ENCODE results near the gene KCNC1. TPM values are rescaled to one million over a fixed set of nuclear protein-coding genes. Genes with fewer than 3 reads are reported as not detected.

KCNC1 gene
- total RNA-seq, 5 donors from 2014 or later (not counting 1 experiment from before 2014, with no cell fraction given): not detected

DNA sequence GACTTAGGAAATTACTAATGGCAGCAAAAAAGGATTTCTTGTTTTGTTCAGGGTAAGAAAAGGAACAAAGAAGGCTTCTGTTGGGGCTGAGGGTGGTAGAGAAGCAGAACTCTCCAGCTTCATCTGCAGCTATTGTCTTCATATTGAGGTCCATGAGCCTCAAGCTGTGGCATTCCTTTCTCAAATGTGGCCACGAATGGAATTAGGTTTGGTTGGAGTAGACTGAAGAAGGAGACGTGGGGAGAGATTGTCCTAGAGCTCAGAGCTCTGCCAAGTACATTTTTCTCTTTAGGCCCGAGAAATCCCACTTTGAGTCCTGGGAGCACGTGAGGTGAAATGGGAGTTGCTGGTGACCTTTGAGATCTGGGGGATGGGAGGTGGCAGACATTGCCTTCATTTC, 41.0 kb upstream of the KCNC1 start:
- ATAC-seq (replicated peaks in 1 of 4): no peak
- CTCF ChIA-PET: no interaction called here
- Mint-ChIP-seq H3K27me3 (peaks cover 52 to 57% of the 10 kb centered on the region in 2 donors), H3K27ac (no peak overlapping the region), H3K4me1 (peaks cover 0 to 5% (median 2%) of the 10 kb centered on the region in 3 donors), H3K9me3 (no peaks in the 10 kb centered on the region), H3K36me3 (no peaks in the 10 kb centered on the region), H3K4me3 (no peak overlapping the region)
- Histone ChIP-seq H3K4me3 (ENCODE audit: control insufficient read depth in 1 of 2, extremely low read depth in 1 of 2, low read length in 1 of 2) (no peak overlapping the region), H3K27me3 (replicated peaks in 1 of 2; ENCODE audit: control insufficient read depth in 2 of 2, extremely low read depth in 1 of 2, insufficient read depth in 2 of 2, low read length in 1 of 2) (peaks cover 9 to 36% of the 10 kb centered on the region in 2 experiments), H3K4me1 (ENCODE audit: control insufficient read depth in 1 of 2, extremely low read depth in 1 of 2, insufficient read depth in 2 of 2, low read length in 2 of 2) (no peaks in the 10 kb centered on the region), H3K9me3 (no peaks in the 10 kb centered on the region), H3K27ac (ENCODE audit: low read length) (no peak overlapping the region), H3K36me3 (ENCODE audit: control insufficient read depth in 2 of 2, extremely low read depth in 1 of 2, insufficient read depth in 1 of 2, low read length in 1 of 2) (no peaks in the 10 kb centered on the region)
- POLR2A ChIA-PET: no interaction called here
- no peak for DNase-seq
- WGBS (ENCODE audit: insufficient coverage): no CpG with 5 or more reads among the region's 4 CpGs

DNA sequence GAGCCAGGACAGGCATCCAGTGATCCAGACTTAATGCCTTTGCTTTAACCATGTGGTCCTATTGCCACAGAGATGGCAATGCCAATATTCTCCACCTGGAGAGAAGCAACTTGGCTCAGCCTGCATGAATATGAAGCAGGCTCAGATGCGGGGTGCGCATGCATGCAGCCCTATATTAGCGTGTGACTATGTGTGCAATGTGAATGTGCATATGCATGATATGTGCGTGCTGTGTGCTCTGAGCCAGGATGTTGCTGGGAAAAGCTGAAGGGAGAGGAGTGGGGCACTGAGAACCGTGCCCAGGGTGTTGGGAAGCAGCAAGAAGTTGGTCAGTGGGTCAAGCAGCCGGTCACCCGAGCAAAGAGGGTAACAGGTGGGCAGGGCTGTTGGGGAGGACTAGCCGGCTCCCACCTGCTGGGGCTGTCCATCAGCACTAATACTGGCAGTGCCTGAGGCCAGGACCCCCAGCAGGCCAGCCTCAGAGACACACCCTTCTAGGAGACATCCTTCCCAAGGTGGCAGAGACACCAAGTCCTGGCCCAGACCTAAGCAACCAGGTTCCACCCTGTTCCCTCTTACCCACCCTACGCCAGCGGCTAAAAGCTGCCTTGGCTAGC, 40.0 kb upstream of the KCNC1 start:
- no peaks in the 10 kb centered on the region for H3K36me3 ChIP-seq (ENCODE audit: control insufficient read depth in 2 of 2, extremely low read depth in 1 of 2, insufficient read depth in 1 of 2, low read length in 1 of 2)
- no peaks in the 10 kb centered on the region for H3K36me3 Mint-ChIP-seq
- DNase-seq (no peak), ATAC-seq (replicated peaks in 1 of 4) (no peak)
- H3K4me1 ChIP-seq (ENCODE audit: control insufficient read depth in 1 of 2, extremely low read depth in 1 of 2, insufficient read depth in 2 of 2, low read length in 2 of 2): no peaks in the 10 kb centered on the region
- H3K27ac ChIP-seq (ENCODE audit: low read length): no peak overlapping the region
- no peak overlapping the region for H3K27ac Mint-ChIP-seq
- CTCF ChIA-PET: no interaction called here
- H3K4me1 Mint-ChIP-seq: peaks cover 0 to 5% (median 2%) of the 10 kb centered on the region in 3 donors
- H3K9me3 Mint-ChIP-seq: no peaks in the 10 kb centered on the region
- no peak overlapping the region for H3K4me3 ChIP-seq (ENCODE audit: control insufficient read depth in 1 of 2, extremely low read depth in 1 of 2, low read length in 1 of 2)
- no peak overlapping the region for H3K4me3 Mint-ChIP-seq
- H3K27me3 ChIP-seq (replicated peaks in 1 of 2; ENCODE audit: control insufficient read depth in 2 of 2, extremely low read depth in 1 of 2, insufficient read depth in 2 of 2, low read length in 1 of 2): peaks cover 7 to 41% of the 10 kb centered on the region in 2 experiments
- no peaks in the 10 kb centered on the region for H3K9me3 ChIP-seq
- 77% methylated on average over 7 of the region's 10 CpGs for WGBS (ENCODE audit: insufficient coverage)
- H3K27me3 Mint-ChIP-seq: peaks cover 55 to 61% of the 10 kb centered on the region in 2 donors
- POLR2A ChIA-PET: no interaction called here

DNA sequence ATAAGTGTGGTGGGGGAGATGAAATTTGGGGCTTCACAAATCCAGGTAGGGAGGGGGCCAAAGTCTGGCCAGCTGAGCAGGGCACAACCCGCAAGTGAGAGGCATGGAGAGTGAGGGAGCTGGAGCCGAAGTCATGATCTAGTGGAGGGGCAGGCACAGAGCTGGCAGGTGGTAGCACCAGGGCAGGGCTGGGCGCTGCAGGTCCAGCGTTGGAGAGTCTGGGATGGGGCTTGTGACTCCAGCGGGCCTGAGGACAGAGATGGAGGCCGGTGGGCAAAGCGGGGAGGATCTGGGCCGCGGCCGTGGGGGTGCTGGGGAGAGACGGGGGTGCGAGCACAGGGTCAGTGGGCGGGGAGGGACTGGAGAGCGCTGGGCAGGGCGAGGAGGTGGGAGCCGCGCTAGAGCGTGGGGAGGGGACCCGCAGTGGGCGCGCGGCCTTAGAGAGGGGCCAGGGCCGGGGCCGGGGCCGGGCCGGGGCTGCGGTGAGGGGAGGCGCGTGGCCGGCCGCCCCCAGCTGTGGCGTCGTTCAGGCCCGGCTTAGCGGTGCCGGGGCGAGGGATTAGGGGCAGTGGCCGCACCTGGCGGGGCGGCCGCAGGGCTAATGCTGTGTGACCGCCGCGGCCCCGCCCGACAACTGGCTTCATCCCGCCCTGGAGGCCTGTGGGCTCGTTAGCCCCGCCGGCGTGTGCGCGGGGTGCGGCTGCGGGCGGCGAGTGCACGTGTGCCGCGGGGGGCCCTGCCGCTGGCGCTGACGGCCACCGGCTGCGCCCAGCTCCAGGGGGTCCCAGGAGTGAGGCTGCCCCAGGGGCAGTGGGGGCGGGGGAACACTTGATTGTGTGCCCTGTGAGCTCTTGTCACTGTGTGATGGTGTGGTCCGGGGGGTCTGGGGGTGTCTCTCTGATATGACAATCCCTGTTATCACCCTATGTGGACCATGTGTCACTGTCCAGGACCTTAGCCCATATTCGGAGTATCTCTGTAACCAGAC, 38.8 kb upstream of the KCNC1 start:
- peaks cover 55 to 61% of the 10 kb centered on the region in 2 donors for H3K27me3 Mint-ChIP-seq
- WGBS (ENCODE audit: insufficient coverage): 11% methylated on average over 63 of the region's 68 CpGs
- CTCF ChIA-PET: no interaction called here

DNA sequence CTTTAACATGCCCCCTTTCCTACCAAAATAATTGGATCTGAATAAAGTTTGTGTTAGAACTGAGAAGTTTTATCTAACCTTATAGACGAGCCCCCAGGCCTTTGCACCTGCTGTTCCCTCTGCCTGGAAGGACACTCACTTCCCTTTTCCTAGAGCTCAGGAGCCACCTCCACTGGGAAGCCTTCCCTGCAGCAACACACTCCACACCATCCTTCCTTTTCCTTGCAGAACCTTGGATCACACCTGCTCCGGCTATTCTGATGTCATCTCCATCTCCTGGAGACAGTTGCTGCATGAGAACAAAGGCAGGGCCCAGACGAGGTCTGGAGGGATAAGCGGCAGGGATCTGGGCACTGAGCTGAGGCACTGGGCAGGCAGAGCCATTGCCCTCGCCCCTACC, 37.8 kb upstream of the KCNC1 start:
- no peak for ATAC-seq (replicated peaks in 1 of 4)
- H3K27me3 Mint-ChIP-seq: peaks cover 47 to 58% of the 10 kb centered on the region in 2 donors

More for the DNA sequence above, 38.8 kb upstream of the KCNC1 start:
- POLR2A ChIA-PET: no interaction called here
- H3K27ac Mint-ChIP-seq: no peak overlapping the region
- Histone ChIP-seq H3K27ac (ENCODE audit: low read length) (no peak overlapping the region), H3K27me3 (replicated peaks in 1 of 2; ENCODE audit: control insufficient read depth in 2 of 2, extremely low read depth in 1 of 2, insufficient read depth in 2 of 2, low read length in 1 of 2) (peaks cover 5 to 44% of the 10 kb centered on the region in 2 experiments), H3K9me3 (no peaks in the 10 kb centered on the region), H3K4me1 (ENCODE audit: control insufficient read depth in 1 of 2, extremely low read depth in 1 of 2, insufficient read depth in 2 of 2, low read length in 2 of 2) (no peaks in the 10 kb centered on the region), H3K4me3 (ENCODE audit: control insufficient read depth in 1 of 2, extremely low read depth in 1 of 2, low read length in 1 of 2) (no peak overlapping the region), H3K36me3 (ENCODE audit: control insufficient read depth in 2 of 2, extremely low read depth in 1 of 2, insufficient read depth in 1 of 2, low read length in 1 of 2) (no peaks in the 10 kb centered on the region)
- no peaks in the 10 kb centered on the region for H3K9me3 Mint-ChIP-seq
- ATAC-seq (replicated peaks in 1 of 4): no peak
- H3K4me1 Mint-ChIP-seq: peaks cover 0 to 5% (median 2%) of the 10 kb centered on the region in 3 donors
- no peaks in the 10 kb centered on the region for H3K36me3 Mint-ChIP-seq
- H3K4me3 Mint-ChIP-seq: no peak overlapping the region
- no peak for DNase-seq

DNA sequence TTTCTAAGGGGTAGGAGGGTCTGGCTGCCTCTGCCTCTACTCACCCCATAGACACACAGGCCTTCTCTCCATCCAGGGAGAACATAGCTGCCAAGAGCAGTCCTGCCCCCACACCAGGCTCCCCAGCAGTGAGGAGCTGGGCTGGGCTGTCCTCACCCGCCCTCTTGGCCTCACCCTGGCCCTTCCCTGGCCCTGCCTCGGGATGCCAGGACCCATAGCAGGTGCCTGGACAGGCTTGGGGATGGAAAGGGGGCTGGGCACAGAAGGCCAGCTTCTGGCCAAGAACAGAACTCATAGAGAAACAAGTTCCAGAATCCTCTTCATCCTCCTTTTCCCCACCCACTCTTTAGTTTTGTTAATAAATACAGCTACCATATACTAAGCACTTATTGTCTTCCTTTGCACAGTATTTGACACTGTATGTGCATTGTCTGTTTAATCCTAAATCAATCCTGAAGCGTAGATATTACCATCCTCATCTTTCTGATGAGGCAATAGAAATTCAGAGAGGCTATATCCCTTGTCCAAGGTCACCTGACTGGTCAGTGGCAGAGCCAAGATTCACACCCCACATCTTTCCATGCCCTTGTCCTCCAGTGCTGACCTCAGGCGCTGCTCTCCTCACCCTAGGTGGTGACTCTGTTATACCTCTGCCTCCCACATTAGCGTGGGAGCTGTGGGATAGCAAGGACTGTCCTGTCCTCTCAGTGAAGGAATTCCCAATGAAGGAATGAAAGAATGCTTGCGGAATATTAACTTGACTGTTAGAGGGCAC, 37.2 kb upstream of the KCNC1 start:
- H3K36me3 ChIP-seq (ENCODE audit: control insufficient read depth in 2 of 2, extremely low read depth in 1 of 2, insufficient read depth in 1 of 2, low read length in 1 of 2): no peaks in the 10 kb centered on the region
- H3K27me3 ChIP-seq (replicated peaks in 1 of 2; ENCODE audit: control insufficient read depth in 2 of 2, extremely low read depth in 1 of 2, insufficient read depth in 2 of 2, low read length in 1 of 2): peaks cover 2 to 40% of the 10 kb centered on the region in 2 experiments
- ATAC-seq (replicated peaks in 1 of 4) (no peak), DNase-seq (no peak)
- 33% methylated on average over 1 of the region's 6 CpGs for WGBS (ENCODE audit: insufficient coverage)
- H3K9me3 Mint-ChIP-seq: no peaks in the 10 kb centered on the region
- H3K4me1 Mint-ChIP-seq: peaks cover 0 to 5% (median 2%) of the 10 kb centered on the region in 3 donors
- no peaks in the 10 kb centered on the region for H3K36me3 Mint-ChIP-seq
- H3K4me3 ChIP-seq (ENCODE audit: control insufficient read depth in 1 of 2, extremely low read depth in 1 of 2, low read length in 1 of 2): no peak overlapping the region
- H3K27ac ChIP-seq (ENCODE audit: low read length): no peak overlapping the region
- H3K4me3 Mint-ChIP-seq: no peak overlapping the region
- no peaks in the 10 kb centered on the region for H3K4me1 ChIP-seq (ENCODE audit: control insufficient read depth in 1 of 2, extremely low read depth in 1 of 2, insufficient read depth in 2 of 2, low read length in 2 of 2)
- H3K9me3 ChIP-seq: no peaks in the 10 kb centered on the region
- POLR2A ChIA-PET: no interaction called here
- CTCF ChIA-PET: no interaction called here
- H3K27ac Mint-ChIP-seq: no peak overlapping the region
- peaks cover 43 to 54% of the 10 kb centered on the region in 2 donors for H3K27me3 Mint-ChIP-seq

More for the DNA sequence above, 37.8 kb upstream of the KCNC1 start:
- H3K27me3 ChIP-seq (replicated peaks in 1 of 2; ENCODE audit: control insufficient read depth in 2 of 2, extremely low read depth in 1 of 2, insufficient read depth in 2 of 2, low read length in 1 of 2): peaks cover 5 to 44% of the 10 kb centered on the region in 2 experiments
- ChIA-PET CTCF (no interaction called here), POLR2A (no interaction called here)
- DNase-seq: no peak
- Mint-ChIP-seq H3K4me1 (peaks cover 0 to 5% (median 2%) of the 10 kb centered on the region in 3 donors), H3K9me3 (no peaks in the 10 kb centered on the region), H3K36me3 (no peaks in the 10 kb centered on the region), H3K4me3 (no peak overlapping the region), H3K27ac (no peak overlapping the region)
- no peak overlapping the region for H3K4me3 ChIP-seq (ENCODE audit: control insufficient read depth in 1 of 2, extremely low read depth in 1 of 2, low read length in 1 of 2)
- no peak overlapping the region for H3K27ac ChIP-seq (ENCODE audit: low read length)
- WGBS (ENCODE audit: insufficient coverage): 73% methylated on average over 4 of the region's 5 CpGs
- no peaks in the 10 kb centered on the region for H3K4me1 ChIP-seq (ENCODE audit: control insufficient read depth in 1 of 2, extremely low read depth in 1 of 2, insufficient read depth in 2 of 2, low read length in 2 of 2)
- H3K9me3 ChIP-seq: no peaks in the 10 kb centered on the region
- no peaks in the 10 kb centered on the region for H3K36me3 ChIP-seq (ENCODE audit: control insufficient read depth in 2 of 2, extremely low read depth in 1 of 2, insufficient read depth in 1 of 2, low read length in 1 of 2)

Data from T-cell (primary cell).